K562 (cell line): ENCODE data around the gene SEPTIN8.

Source experiments
- CREB3 ChIP-seq: fragments of 450-650 bp; conservative IDR thresholded peaks from 2 replicates; pipeline ENCODE4 v1.6.1; 2016; ENCODE audit warnings: missing genetic modification characterization, low read depth, mild to moderate bottlenecking, missing compliant biosample characterization, moderate library complexity
- CTCF ChIP-seq, 3 experiments: IDR thresholded peaks in 2 of 3; conservative IDR thresholded peaks in 1 of 3; 2 replicates each; pipeline ENCODE4 v1.5.1; 2011 to 2012; ENCODE audit warnings: low read length in 3 of 3, mild to moderate bottlenecking in 3 of 3, control low read depth in 2 of 3, improper control_type of control experiment in 1 of 3, inconsistent platforms in 1 of 3, low read depth in 1 of 3, mixed read lengths in 1 of 3, moderate library complexity in 1 of 3; ENCODE audit not compliant: insufficient read depth in 2 of 3
- GTF2F1 ChIP-seq: IDR thresholded peaks from 2 replicates; pipeline ENCODE4 v1.6.1; 2011; ENCODE audit warnings: low read depth, low read length, improper control_type of control experiment
- KDM2B ChIP-seq: fragments of 250-450 bp; sonication (Bioruptor Pico); IDR thresholded peaks from 2 replicates; pipeline ENCODE4 v1.8.0; 2021; ENCODE audit warnings: mild to moderate bottlenecking, moderate library complexity
- MEF2A ChIP-seq: IDR thresholded peaks from 2 replicates; pipeline ENCODE4 v1.6.1; 2011; ENCODE audit warnings: low read depth, mild to moderate bottlenecking, low read length, moderate library complexity; ENCODE audit not compliant: control insufficient read depth
- MYC ChIP-seq, 2 experiments: fragments of 250-450 bp in 1 of 2; sonication (Bioruptor Pico) in 1 of 2; IDR thresholded peaks; 2 replicates each; pipeline versions ENCODE4 v1.5.1 to v1.6.1; 2012 to 2021; ENCODE audit warnings: low read depth in 2 of 2, borderline replicate concordance in 1 of 2, improper control_type of control experiment in 1 of 2, low read length in 1 of 2, mild to moderate bottlenecking in 1 of 2, moderate library complexity in 1 of 2
- USF2 ChIP-seq: sonication (generic); formaldehyde crosslinking; IDR thresholded peaks from 2 replicates; pipeline ENCODE4 v1.5.0; 2020; ENCODE audit warnings: missing genetic modification reagents
- YY1 ChIP-seq, 3 experiments: IDR thresholded peaks; 2 replicates each; pipeline ENCODE4 v1.6.1; 2011; ENCODE audit warnings: low read length in 2 of 3, mild to moderate bottlenecking in 2 of 3, moderate library complexity in 2 of 3, borderline replicate concordance in 1 of 3, control low read depth in 1 of 3, low read depth in 1 of 3; ENCODE audit not compliant: insufficient read depth in 3 of 3, insufficient replicate concordance in 2 of 3, control insufficient read depth in 1 of 3, insufficient read length in 1 of 3; ENCODE audit errors: extremely low read depth in 1 of 3
- ZFPM2 ChIP-seq: fragments of 250-450 bp; sonication (Bioruptor Pico); IDR thresholded peaks from 2 replicates; pipeline ENCODE4 v1.5.1; 2022; ENCODE audit warnings: mild to moderate bottlenecking
- ZNF316 ChIP-seq: fragments of 450-650 bp; IDR thresholded peaks from 2 replicates; pipeline ENCODE4 v1.6.1; 2016

GRCh38 chr5:132779961-132780360, 2.9 kb upstream of the SEPTIN8 start:
- TF ChIP-seq YY1 (IDR thresholded peaks at IDR 0.05; ENCODE audit: borderline replicate concordance in 1 of 3, control insufficient read depth in 1 of 3, extremely low read depth in 1 of 3, insufficient read depth in 3 of 3, insufficient read length in 1 of 3, insufficient replicate concordance in 2 of 3, low read depth in 1 of 3, low read length in 2 of 3) (no peak), ZFPM2 (no peak), CREB3 (tag) (no peak), MYC (IDR thresholded peaks at IDR 0.05; ENCODE audit: low read depth, low read length) (no peak), MYC (CRISPR knock-in tag; IDR thresholded peaks at IDR 0.05; ENCODE audit: borderline replicate concordance, low read depth) (no peak), USF2 (CRISPR knock-in tag) (no peak), GTF2F1 (no peak), ZNF316 (no peak), KDM2B (CRISPR knock-in tag) (no peak), MEF2A (no peak), CTCF (IDR thresholded peaks at IDR 0.05 in 2 of 3, conservative IDR thresholded peaks at IDR 0.05 in 1 of 3; ENCODE audit: insufficient read depth in 2 of 3, low read depth in 1 of 3, low read length in 3 of 3) (no peak)
